ENCODE results near the gene CTNNA2.

The CTNNA2 gene

GRCh38 chr2:79713131-79713785 lies 200.4 kb downstream of the CTNNA2 start:
- no peak for DNase-seq (ENCODE audit: low read depth)

GRCh38 chr2:79714283-79714682 lies 201.4 kb downstream of the CTNNA2 start:
- no peak for DNase-seq (ENCODE audit: low read depth)

- DNase-seq (ENCODE audit: low read depth) = no peak
Observed at GRCh38 chr2:79715338-79715737, 202.5 kb downstream of the CTNNA2 start.

GRCh38 chr2:79716266-79716665 lies 203.4 kb downstream of the CTNNA2 start:
- no peak for DNase-seq (ENCODE audit: low read depth)

- DNase-seq (ENCODE audit: low read depth) = no peak
Observed at GRCh38 chr2:79717364-79718007, 204.6 kb downstream of the CTNNA2 start.

GRCh38 chr2:79721061-79721460 lies 208.2 kb downstream of the CTNNA2 start:
- no peak for DNase-seq (ENCODE audit: low read depth)

GRCh38 chr2:79721966-79722365 lies 209.1 kb downstream of the CTNNA2 start:
- no peak for DNase-seq (ENCODE audit: low read depth)

- no peak for DNase-seq (ENCODE audit: low read depth)
Observed at GRCh38 chr2:79723830-79724229, 211.0 kb downstream of the CTNNA2 start.

GRCh38 chr2:79729532-79729931 lies 216.7 kb downstream of the CTNNA2 start:
- no peak for DNase-seq (ENCODE audit: low read depth)

GRCh38 chr2:79734518-79734917 lies 221.7 kb downstream of the CTNNA2 start:
- DNase-seq (ENCODE audit: low read depth) = no peak

GRCh38 chr2:79740879-79741443 lies 228.1 kb downstream of the CTNNA2 start:
- DNase-seq (ENCODE audit: low read depth) = no peak

- DNase-seq (ENCODE audit: low read depth) = no peak
Observed at GRCh38 chr2:79750321-79750720, 237.5 kb downstream of the CTNNA2 start.

- DNase-seq (ENCODE audit: low read depth) = no peak
Observed at GRCh38 chr2:79757526-79757925, 244.7 kb downstream of the CTNNA2 start.

GRCh38 chr2:79758042-79758441 lies 245.2 kb downstream of the CTNNA2 start:
- DNase-seq (ENCODE audit: low read depth) = no peak

GRCh38 chr2:79758749-79759282 lies 246.0 kb downstream of the CTNNA2 start:
- no peak for DNase-seq (ENCODE audit: low read depth)

GRCh38 chr2:79770926-79771325 lies 258.1 kb downstream of the CTNNA2 start:
- no peak for DNase-seq (ENCODE audit: low read depth)

GRCh38 chr2:79771493-79771892 lies 258.6 kb downstream of the CTNNA2 start:
- DNase-seq (ENCODE audit: low read depth) = no peak

- DNase-seq (ENCODE audit: low read depth) = no peak
Observed at GRCh38 chr2:79774016-79774415, 261.2 kb downstream of the CTNNA2 start.

GRCh38 chr2:79776461-79776860 lies 263.6 kb downstream of the CTNNA2 start:
- no peak for DNase-seq (ENCODE audit: low read depth)

GRCh38 chr2:79780781-79781180 lies 267.9 kb downstream of the CTNNA2 start:
- DNase-seq (ENCODE audit: low read depth) = no peak

GRCh38 chr2:79782576-79783452 lies 270.0 kb downstream of the CTNNA2 start:
- DNase-seq (ENCODE audit: low read depth) = no peak

GRCh38 chr2:79788952-79789651 lies 276.3 kb downstream of the CTNNA2 start:
- DNase-seq (ENCODE audit: low read depth) = no peak

Measured in T-helper 22 cell (primary cell).